GM21528 (cell line): ENCODE data around the gene ADISSP.

Experiments used
- ATAC-seq: cut with Tn5 transposase; IDR thresholded peaks from one replicate; pipeline ENCODE4 v1.9.1; 2021; ENCODE audit warnings: mild to moderate bottlenecking, moderate library complexity; ENCODE audit not compliant: unreplicated experiment, low FRiP score

Gene ADISSP

DNA sequence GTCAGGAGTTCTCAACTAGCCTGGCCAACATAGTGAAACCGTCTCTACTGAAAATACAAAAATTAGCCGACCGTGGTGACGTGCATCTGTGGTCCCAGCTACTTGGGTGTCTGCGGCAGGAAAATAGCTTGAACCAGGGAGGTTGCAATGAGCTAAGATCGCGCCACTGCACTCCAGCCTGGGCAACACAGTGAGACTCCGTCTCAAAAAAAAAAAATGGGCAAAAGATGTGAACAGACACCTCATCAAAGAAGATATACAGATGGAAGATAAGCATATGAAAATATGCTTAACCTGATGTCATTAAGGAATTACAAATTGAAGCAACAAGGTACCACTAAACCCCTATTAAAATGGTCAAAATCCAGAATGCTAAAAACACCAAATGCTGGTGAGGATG, 44.3 kb downstream of the ADISSP start:
- no peak for ATAC-seq

GRCh38 chr20:3721912-3722311, 45.6 kb downstream of the ADISSP start:
- ATAC-seq: no peak

- no peak for ATAC-seq
These were observed 46.9 kb downstream of the ADISSP start for GRCh38 chr20:3720626-3721025.

DNA sequence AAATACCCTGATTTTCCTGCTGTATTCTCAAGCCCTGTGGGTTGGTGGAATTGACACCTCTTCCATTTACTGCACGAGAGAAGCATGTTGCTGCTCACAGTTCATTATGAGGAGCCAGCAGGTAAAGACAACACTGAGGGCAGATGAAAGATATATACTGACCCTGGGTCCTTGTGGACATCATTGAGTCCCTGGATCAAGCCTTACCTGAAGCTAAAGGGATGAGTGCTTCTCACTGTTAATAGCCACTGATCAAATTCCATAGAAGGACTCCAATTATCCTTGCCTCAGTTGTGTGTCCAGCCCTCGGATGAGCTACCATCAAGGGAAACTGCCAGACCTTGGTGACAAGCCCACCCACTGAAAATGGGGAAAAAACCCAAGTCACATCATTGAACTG, 47.5 kb downstream of the ADISSP start:
- ATAC-seq: no peak

DNA sequence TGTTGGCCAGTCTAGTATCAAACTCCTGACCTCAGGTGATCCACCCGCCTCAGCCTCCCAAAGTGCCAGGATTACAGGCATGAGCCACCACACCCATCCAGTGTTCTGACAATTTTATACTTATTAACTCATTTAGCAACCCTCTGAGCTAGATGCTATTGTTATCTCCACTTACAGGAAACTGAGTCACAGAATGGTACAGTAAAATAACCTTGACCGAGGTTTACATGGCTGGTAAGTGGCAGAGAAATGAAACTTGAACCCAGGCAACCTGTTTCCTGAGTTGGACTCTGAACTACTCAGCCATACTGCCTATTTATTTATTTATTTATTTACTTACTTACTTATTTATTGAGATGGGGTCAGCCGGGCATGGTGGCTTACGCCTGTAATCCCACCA, 48.5 kb downstream of the ADISSP start:
- no peak for ATAC-seq

- no peak for ATAC-seq
These were observed 51.2 kb downstream of the ADISSP start for GRCh38 chr20:3716195-3716834.

DNA sequence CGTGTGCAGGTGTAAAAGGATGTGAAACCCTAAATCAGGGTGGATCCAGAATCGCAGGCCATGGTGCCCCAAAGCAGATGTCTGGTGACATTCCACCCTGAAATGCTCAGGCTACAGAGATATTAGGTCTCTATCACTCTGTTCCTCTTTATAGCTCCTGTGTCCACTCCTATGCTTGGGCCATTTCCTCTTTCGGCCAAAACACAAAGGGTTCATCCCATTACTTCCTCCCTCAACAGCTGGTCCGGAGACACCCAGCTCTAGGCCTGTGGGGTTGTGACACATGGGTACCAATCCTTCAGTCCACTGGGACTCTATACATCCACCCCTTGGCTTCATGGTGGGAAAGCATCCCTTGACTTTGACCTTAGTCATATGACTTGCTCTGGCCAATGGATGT, 53.5 kb downstream of the ADISSP start:
- no peak for ATAC-seq

GRCh38 chr20:3712279-3712873, 55.2 kb downstream of the ADISSP start, which contains the start of gene SIGLEC1:
SIGLEC1 (minus strand) TSS chr20:3712600; CDS start chr20:3707128, 5,472 bp downstream.
- ATAC-seq: no peak

- ATAC-seq: no peak
These were observed 56.0 kb downstream of the ADISSP start for GRCh38 chr20:3711484-3711941.

GRCh38 chr20:3710703-3711483, 56.7 kb downstream of the ADISSP start:
- ATAC-seq: no peak

- ATAC-seq: no peak
These were observed 57.5 kb downstream of the ADISSP start for GRCh38 chr20:3710011-3710466.

GRCh38 chr20:3707508-3707899, 60.0 kb downstream of the ADISSP start:
- ATAC-seq: no peak

DNA sequence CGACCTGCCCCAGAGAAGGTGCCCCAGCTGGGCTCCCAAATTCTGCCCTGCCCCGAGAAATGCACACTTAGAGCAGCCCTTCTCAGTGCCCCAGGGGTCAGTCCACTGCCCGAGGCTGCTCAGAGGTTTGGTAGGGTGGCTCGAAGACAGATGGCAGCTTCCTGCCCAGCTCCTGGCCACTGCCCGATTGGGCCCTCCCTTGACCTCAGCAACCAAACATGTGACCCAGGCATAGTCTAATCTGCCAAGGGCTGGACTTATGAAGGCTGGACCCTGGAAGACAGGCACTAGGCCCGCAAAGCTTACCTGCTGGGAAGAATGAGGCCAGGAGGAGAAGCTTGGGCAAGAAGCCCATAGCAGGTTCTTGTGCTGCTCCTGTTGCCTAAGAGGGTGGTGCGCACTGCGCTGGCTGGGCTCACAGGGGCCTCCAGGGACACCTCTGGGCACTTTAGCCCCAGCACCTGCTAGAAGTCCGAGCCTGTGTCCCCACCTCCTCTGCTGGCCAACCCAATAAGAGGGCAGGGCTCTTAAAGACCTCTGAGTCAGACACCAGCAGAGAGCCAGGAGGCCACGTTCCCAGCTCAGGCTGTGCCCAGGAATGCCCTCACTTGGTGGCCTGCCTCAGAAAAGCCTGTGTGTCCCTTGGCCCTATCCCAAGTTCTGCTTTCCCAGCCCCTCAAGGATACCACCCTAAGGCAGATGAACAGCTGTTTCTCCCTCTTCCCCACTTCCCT, 60.6 kb downstream of the ADISSP start:
- ATAC-seq: no peak

DNA sequence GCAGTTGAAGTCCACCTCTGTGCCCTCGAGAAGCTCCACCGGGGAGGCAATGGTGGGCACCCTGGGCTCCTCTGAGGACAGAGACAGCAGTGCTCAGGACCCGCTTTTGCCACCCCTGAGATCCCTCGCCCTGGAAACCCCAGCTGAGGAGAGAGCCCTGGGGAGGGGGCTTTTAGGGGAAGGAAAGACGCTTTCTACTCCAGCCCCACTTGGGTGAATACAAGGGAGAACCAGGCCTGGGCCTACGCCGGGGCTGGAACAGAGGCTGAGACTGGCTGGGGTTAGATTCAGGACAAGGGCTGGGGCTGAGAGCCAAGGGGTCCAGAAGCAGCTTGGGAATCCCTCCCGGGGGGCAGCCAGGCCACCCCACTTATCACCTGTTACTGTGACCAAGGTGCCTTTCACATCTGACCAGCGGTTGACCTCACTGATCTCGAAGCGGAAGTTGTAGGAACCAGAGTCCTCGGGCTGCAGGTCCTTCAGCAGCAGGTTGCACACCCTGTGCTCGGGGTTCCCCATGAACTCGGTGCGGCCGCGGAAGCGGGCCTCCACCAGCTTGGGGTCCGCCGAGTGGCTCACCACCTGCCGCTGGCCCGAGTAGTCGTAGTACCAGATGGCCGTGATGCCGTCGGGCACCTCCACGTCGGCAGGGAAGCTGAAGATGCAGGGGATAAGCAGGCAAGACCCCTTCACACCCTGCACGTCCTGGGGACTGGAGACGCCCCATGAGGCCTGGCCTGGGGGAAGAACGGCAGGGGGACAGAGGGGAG, 61.4 kb downstream of the ADISSP start:
- ATAC-seq: no peak

DNA sequence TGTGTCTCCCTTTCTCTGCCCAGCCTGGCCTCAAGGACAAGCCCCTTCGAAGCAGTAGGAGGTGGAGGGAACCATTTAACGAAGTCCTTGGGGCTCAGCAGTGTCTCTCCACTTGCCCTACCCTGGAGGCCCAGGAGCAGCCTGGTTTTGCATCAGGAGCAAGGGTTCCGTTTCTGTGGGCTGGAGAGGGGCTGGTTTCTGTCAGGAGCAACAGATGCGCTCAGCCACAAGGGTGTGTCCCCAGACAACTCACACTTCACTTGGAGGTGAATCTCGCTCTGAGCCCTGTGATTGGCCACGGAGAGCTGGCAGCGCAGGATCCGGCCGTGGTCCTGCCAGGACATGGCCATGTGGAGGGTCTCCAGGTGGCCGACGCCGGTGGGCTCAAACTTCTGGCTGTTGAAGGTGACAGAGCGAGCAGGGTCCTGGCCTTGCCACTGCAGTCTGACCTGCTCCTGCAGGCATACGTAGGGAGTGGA, 62.0 kb downstream of the ADISSP start:
- no peak for ATAC-seq

- no peak for ATAC-seq
These were observed 63.5 kb downstream of the ADISSP start for GRCh38 chr20:3704087-3704486.
